GM10847 (cell line): ENCODE measurements around the gene NIPAL3.

Source experiments
- POLR2A ChIP-seq: IDR thresholded peaks from 2 replicates; pipeline ENCODE4 v1.6.1; 2011; ENCODE audit not compliant: insufficient read length; ENCODE audit errors: extremely low read depth

The NIPAL3 gene

DNA sequence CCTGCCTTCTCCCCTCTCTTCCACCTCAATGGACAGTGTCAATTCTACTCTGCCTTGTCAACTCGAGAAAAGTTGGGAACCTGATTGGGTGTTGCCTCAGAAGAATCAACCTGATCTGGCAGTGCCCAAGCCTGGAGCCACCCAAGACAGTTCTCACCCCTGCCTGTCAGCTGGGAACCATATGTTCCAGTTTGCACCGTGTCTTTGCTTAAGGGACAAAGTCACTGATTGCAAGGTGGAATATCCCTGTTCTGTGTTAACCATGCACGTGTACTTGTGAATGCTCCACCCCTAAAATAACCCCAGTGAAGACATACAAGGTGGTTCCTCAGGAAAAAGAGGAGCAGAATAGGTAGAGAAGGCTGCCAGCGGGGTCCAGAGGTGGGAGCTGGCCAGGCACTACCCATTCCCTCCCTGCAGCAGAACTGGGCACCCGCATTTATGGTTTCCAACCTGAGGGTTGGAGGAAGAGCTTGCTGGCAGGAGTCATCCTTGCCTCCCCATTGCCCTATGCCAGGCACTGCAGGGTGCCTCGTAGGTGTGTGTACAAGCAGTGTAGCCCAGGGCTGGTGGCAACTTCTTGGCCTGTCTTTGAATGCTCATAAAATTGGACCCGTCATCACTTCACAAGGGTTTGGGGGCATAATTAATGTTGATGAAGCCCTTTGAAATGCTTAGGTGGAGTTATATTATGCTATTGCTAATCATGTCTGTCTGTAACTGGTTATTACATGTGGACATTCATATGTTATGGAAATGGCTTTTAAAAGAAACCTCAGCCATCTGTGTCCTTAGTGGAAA is 11.3 kb downstream of the NIPAL3 start:
- TF ChIP-seq POLR2A: no peak

DNA sequence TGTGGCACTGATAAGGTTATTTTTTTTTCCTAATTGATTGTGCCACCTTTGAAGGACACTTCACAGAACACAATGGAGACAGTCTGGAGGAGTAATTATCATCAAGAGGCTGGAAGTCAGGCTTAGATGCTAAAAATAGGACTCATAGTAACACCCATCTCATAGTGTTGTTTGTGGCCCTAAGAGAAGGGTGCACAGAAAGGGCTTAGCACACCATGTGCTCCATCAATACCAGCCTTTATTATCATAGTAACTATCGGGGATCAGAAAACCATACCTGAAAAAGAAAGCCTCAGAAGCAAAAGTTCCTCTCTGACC is 11.9 kb downstream of the NIPAL3 start:
- no peak for TF ChIP-seq POLR2A

DNA sequence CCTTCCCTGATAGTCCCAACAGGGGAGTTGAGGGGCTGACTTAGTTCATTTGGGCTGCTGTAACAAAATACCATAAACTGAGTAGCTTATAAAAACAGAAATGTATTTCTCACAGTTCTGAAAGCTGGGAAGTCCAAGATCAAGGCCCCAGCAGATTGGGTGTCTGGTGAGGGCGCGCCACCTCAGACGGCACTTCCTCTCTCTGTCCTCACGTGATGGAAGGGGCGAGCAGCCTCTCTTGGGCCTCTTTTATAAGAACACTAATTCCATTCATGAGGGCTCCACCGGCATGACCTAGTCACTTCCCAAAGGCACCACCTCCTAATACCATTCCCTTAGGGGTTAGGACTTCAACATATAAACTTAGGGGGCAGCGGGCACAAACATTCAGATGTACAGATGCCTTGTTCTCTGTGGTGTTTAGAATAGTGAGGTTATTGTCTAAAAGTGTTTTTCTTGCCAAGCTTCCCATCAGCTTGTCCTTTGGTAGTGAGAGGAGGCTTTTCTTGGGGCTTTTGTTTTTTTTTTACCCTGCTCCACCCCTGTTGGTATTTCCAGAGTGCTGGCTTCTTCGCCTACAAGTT is 20.3 kb downstream of the NIPAL3 start:
- TF ChIP-seq POLR2A: no peak

DNA sequence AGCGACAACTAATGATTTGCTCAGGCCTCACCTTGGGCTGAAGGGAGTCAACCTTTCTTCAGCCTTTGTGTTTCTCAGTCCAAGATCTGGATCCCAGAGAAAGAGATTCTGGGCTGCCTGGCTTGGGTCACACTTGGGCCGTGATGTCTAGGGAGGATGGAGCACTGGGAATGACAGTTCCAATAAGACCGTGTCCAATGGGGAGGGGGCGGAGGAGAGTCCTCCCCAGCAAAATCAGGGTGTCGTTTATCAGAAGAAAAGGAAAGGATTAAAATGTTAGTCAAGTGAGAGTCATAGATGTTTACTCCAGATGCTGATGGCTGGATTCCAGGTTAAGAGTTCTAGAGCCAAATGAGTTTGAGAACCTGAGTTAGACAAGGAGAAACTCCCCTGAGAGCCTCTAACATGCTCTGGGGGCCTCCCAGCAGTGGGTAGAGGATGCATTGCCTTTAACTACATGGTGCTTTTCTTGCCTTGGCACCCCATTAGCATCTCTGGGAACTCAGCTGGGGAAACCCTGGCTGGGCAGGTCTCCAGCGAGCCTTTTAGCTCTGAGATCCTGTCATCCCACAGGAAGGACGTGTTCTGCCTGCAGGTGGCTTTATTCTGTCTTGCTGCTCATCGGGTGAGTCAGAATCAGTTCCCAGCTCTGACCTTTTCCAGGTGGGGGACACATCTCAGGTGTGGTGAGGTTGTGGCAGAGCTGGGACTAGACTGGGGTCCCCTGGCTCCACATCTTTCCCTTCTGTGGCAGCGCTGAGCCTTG is 22.2 kb downstream of the NIPAL3 start:
- no peak for TF ChIP-seq POLR2A

DNA sequence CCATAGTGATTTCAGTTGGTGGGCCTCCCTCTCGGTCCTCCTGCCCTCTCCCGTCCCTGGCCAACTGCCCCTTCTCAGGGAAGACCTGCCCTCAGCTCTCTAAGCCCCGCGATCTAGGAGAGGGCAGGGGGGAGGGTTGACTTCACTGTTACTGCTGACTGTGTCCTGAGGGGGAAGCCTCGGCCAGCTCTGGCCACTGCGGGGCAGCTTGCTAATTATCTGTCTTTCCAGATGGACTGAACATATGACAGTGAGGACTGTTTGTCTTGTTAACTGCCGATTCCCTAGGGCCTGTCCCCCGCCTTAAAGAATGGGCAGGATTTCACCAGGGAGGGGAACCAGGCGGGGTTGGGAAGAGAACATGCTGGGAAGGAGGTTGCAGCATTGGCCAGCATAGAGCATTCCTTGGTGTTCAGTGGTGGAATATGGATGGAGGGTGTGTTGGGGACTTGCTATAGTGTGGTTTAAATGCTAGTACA is 22.9 kb downstream of the NIPAL3 start:
- no peak for TF ChIP-seq POLR2A

DNA sequence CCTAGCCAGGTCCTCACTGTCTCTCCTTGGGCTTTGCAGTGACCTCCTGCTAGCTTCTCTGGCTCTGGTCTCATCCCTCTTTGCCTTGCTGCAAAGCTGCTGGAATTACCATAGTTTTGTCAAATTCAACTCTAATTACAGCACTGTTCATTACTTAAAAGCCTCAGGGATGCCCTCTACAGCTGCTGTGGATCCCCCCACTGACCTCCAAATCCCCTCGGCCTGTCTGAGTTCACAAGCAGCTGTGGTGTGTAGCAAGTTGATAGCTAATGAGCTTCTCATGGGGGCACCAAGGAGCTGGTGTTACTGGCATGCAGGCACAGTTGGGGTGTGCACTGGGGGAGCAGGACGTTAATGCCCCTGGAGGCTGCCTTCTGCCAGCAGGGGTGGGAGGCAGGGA is 24.8 kb downstream of the NIPAL3 start:
- TF ChIP-seq POLR2A: no peak

DNA sequence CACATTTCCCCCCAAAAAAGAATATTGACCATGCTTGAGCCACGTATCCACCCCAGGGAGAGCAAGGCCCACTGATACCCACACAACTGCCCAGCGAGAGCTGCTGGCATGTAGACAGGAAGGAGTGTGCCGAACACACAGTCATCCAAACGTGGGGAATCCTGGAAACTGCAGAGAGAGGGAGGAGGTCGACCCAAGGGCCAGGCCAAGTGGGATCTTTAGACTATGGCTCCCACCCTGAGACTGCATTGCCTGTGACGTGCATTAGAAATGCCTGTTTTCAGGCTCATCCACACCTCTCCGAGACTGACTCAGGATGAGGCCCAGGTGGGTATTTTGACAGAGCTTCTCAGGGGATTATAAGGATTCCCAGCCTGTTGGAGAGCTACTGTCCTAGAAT is 25.9 kb downstream of the NIPAL3 start:
- no peak for TF ChIP-seq POLR2A

DNA sequence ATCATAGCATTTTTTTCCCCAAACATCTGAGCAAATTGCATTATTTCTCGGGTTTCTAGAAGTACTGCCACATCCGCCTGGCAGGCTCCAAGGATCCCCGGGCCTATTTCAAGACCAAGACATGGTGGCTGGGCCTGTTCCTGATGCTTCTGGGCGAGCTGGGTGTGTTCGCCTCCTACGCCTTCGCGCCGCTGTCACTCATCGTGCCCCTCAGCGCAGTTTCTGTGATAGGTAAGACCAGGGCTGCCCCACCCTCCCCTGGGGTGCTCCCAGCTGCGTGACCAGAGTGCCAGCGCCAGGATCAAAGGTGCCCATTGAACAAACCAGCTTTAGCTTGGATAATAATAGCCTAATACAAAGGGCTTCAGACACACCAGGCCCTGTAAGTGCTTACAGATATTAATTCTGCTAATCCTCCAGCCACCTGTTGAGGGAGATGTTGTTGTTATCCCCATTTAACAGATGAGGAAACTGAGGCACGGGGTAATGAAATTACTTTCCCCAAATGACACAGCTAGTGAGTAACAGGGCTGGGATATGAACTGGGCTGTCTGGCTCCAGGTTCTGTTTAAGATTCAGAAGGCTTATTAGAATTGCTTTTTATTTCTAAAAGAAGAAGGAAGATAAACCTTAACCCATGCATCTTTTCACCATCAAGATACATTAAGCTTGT is 26.5 kb downstream of the NIPAL3 start:
- no peak for TF ChIP-seq POLR2A

DNA sequence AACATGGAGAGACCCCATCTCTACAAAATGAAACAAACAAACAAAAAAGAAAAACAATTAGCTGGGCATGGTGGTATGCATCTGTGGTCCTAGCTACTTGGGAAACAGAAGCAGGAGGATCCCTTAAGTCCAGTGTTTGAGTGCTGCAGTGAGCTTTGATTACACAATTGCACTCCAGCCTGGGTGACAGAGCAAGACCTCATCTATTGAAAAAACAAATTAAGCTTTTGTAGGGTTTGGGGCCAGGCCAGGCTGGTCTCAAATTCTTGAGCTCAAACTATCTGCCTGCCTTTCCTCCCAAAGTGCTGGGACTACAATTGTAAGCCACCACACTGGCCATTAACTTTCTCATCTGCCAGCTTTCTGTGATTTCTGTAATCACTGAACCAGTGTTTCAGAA is 27.2 kb downstream of the NIPAL3 start:
- TF ChIP-seq POLR2A: no peak

DNA sequence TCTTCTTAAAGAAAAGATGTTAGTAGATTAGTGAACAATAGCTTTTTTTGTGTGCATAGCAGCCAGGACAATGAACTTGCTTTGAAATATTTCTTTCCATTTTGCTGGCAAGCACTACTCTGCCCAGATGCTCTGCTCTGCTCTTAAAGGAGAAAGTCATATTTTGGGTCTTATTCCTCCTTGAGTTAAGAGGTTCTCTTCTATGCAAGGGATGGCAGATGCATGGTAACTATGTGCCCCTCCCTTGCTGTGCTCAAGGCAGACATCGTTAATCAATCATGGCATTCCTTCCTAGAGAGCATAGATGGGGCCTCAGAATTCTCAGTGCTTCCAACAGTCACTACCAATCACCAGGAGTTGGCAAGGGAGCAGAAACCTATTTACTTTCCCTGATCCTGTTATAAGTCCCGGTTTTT is 27.6 kb downstream of the NIPAL3 start:
- TF ChIP-seq POLR2A: no peak

DNA sequence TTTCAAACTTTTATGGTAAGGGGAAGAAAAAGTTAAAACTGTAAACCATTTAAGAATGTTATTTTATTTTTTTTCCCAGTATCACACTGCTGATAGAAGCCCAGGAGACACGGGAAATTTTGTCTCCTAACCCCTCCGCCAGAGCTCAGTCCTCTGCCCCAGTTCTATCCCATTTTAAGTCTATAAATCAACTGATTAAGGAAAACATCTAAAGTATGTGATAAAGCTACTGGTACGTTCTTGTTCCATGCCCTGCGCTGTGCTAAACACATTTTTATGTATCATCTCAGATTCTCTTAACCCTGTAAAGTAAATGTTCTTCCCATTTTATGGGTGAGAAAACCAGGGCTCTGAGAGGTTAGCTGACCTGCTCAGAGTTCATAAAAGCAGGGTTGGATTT is 34.7 kb downstream of the NIPAL3 start:
- TF ChIP-seq POLR2A: no peak

DNA sequence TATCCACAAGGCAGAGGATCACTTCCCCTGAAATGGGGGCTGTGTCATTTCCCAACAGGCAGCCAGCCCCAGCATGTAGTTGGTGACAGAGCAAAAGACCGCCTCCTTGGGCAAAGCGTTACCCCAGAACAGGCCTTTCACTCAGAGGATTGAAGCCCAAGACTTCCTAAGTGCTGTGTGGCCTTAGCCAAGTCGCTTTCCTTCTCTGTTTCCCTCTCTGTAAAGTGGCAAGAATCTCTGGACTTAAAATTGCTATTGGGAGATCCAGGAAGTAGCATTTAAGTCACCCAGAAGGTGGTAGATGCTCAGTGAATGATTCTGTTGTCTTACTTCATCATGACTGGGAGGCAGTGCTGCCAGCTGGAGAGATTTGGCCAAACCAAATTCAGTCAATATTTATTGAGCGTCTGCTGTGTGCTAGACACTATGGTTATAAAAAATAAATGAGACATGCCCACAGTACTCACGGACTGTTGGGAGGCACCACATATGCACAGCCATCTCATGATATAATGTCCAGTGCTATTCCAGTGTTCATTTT is 35.3 kb downstream of the NIPAL3 start:
- no peak for TF ChIP-seq POLR2A

DNA sequence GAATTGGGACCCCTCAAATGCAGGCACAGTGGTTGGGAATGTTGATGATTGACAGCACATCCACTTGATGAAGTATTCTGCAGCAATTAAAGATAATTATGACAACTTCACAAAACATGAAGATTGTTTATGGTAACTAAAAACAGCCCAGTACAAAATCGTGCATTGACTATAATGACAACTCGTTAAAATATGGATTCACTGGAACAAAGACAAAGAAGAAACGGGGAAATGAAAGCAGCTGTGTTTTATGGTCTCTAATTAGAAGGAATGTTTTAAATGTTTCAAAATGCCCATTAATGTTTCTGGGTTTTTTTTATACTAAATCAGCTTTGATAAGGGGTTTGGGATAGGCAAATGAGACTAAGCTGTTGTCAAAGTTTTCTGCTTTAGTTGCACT is 36.1 kb downstream of the NIPAL3 start:
- TF ChIP-seq POLR2A: no peak

DNA sequence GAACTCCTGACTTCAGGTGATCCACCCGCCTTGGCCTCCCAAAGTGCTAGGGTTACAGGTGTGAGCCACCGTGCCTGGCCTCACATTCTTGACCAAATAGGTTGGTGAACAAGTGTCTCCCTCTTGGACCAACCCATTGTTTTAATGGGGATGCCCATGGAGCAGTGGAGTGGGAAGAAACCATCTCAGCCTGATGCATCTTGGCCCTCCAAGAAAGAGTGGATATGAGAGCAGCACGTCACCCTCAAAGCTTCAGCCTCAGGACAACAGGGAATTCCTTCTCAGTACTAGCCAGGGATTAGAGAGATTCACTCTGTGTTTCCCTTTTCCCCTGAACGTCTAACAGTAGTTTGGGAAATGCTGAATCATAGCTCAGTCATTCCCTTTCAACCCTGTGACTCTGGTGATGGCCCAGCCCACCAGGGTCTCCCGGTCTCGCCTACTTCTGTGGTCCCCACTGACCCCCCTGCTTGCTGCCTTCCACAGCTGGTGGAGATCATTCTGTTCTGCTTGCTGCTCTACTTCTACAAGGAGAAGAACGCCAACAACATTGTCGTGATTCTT is 37.4 kb downstream of the NIPAL3 start:
- no peak for TF ChIP-seq POLR2A

DNA sequence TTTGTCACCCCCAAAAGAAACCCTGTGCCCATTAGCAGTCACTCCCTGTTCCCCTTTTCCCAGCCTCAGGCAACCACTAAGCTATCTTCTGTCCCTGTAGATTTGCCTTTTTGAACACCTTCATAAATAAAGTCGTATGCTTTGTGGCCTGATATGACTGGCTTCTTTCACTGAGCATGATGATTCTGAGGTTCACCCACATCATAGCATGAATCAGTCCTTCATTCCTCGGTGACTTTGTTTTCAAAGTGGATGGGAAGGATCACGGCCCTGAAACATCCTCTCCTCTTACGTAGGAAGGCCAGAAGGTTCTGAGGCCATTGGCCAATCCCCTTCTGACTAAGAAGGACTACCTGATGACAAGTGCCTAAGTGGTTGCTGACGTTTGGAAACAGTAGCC is 39.1 kb downstream of the NIPAL3 start:
- TF ChIP-seq POLR2A: no peak
